HG02943 (cell line): Measurements from ENCODE around the gene DNAJB13.
"Not testable (repeated sequence)": the region's sequence is repeated elsewhere in the genome, so short reads cannot be mapped to it uniquely, and the experiment has no call there.

ENCODE experiments used
- ATAC-seq: cut with Tn5 transposase; IDR thresholded peaks from one replicate; pipeline ENCODE4 v1.9.1; 2021; ENCODE audit warnings: mild to moderate bottlenecking, low read depth, moderate library complexity; ENCODE audit not compliant: unreplicated experiment

DNAJB13 gene

GRCh38 chr11:73976451-73977151, 25.8 kb downstream of the DNAJB13 start:
- ATAC-seq = no peak

- no peak for ATAC-seq
Observed at GRCh38 chr11:73977856-73978519, 27.2 kb downstream of the DNAJB13 start.

GRCh38 chr11:73978576-73979086, 27.8 kb downstream of the DNAJB13 start:
- ATAC-seq = no peak

- peak; percentile 39 for ATAC-seq
Observed at GRCh38 chr11:73980001-73980961, 29.5 kb downstream of the DNAJB13 start.

GRCh38 chr11:73981051-73981805, 30.4 kb downstream of the DNAJB13 start:
- ATAC-seq = no peak

- ATAC-seq = peak; percentile 37
Observed at GRCh38 chr11:73982595-73982989, 31.8 kb downstream of the DNAJB13 start, which contains the start of gene UCP2. TSS of gene UCP2 (minus strand) at chr11:73982843. CDS start at chr11:73978378, 4,465 bp downstream.

GRCh38 chr11:73982990-73983740, 32.3 kb downstream of the DNAJB13 start:
- peak; percentile 71 for ATAC-seq

- ATAC-seq = no peak
Observed at GRCh38 chr11:73983741-73984538, 33.1 kb downstream of the DNAJB13 start.

GRCh38 chr11:73985661-73986060, 34.8 kb downstream of the DNAJB13 start:
- not testable (repeated sequence) for ATAC-seq

GRCh38 chr11:73988227-73988626, 37.4 kb downstream of the DNAJB13 start:
- no peak for ATAC-seq

GRCh38 chr11:73989156-73989555, 38.3 kb downstream of the DNAJB13 start:
- ATAC-seq = no peak

GRCh38 chr11:73990730-73991129, 39.9 kb downstream of the DNAJB13 start:
- ATAC-seq = no peak

- ATAC-seq = no peak
Observed at GRCh38 chr11:73991471-73992006, 40.7 kb downstream of the DNAJB13 start.

- ATAC-seq = no peak
Observed at GRCh38 chr11:73995247-73995646, 44.4 kb downstream of the DNAJB13 start.

GRCh38 chr11:73995731-73996130, 44.9 kb downstream of the DNAJB13 start:
- no peak for ATAC-seq

GRCh38 chr11:73996161-73996747, 45.4 kb downstream of the DNAJB13 start:
- no peak for ATAC-seq

GRCh38 chr11:73997120-73997770, 46.4 kb downstream of the DNAJB13 start:
- no peak for ATAC-seq
